HG02763 (cell line): ENCODE results near the gene TMEM9.

Experiments
- ATAC-seq: cut with Tn5 transposase; IDR thresholded peaks from one replicate; pipeline ENCODE4 v1.9.1; 2021; ENCODE audit warnings: mild to moderate bottlenecking, moderate library complexity; ENCODE audit not compliant: unreplicated experiment

TMEM9 gene

GRCh38 chr1:201110616-201111015 is 43.7 kb downstream of the TMEM9 start:
- no peak for ATAC-seq

- ATAC-seq, result no peak
Observed at GRCh38 chr1:201110138-201110537, 44.1 kb downstream of the TMEM9 start.

- ATAC-seq, result no peak
Observed at GRCh38 chr1:201109651-201110050, 44.6 kb downstream of the TMEM9 start.

GRCh38 chr1:201108614-201109013 is 45.7 kb downstream of the TMEM9 start:
- no peak for ATAC-seq

GRCh38 chr1:201105688-201106087 is 48.6 kb downstream of the TMEM9 start:
- no peak for ATAC-seq

GRCh38 chr1:201104141-201104540 is 50.1 kb downstream of the TMEM9 start:
- no peak for ATAC-seq

GRCh38 chr1:201103666-201104065 is 50.6 kb downstream of the TMEM9 start:
- no peak for ATAC-seq

- no peak for ATAC-seq
Observed at GRCh38 chr1:201100169-201100930, 53.9 kb downstream of the TMEM9 start.

GRCh38 chr1:201098992-201099677 is 55.1 kb downstream of the TMEM9 start:
- no peak for ATAC-seq

- ATAC-seq, result no peak
Observed at GRCh38 chr1:201096977-201097856, 57.1 kb downstream of the TMEM9 start.

GRCh38 chr1:201096041-201096461 is 58.2 kb downstream of the TMEM9 start:
- no peak for ATAC-seq

GRCh38 chr1:201095581-201095980 is 58.7 kb downstream of the TMEM9 start:
- no peak for ATAC-seq

- no peak for ATAC-seq
Observed at GRCh38 chr1:201094832-201095231, 59.4 kb downstream of the TMEM9 start.

GRCh38 chr1:201093962-201094361 is 60.3 kb downstream of the TMEM9 start:
- ATAC-seq, result no peak

- ATAC-seq, result no peak
Observed at GRCh38 chr1:201093561-201093960, 60.7 kb downstream of the TMEM9 start.

- ATAC-seq, result no peak
Observed at GRCh38 chr1:201092738-201093137, 61.5 kb downstream of the TMEM9 start.

- ATAC-seq, result no peak
Observed at GRCh38 chr1:201091256-201091655, 63.0 kb downstream of the TMEM9 start.

- ATAC-seq, result no peak
Observed at GRCh38 chr1:201090541-201090940, 63.7 kb downstream of the TMEM9 start.

- ATAC-seq, result no peak
Observed at GRCh38 chr1:201089596-201089995, 64.7 kb downstream of the TMEM9 start.

GRCh38 chr1:201088901-201089525 is 65.3 kb downstream of the TMEM9 start:
- no peak for ATAC-seq

GRCh38 chr1:201088395-201088794 is 65.9 kb downstream of the TMEM9 start:
- ATAC-seq, result no peak
